ENCODE measurements around the gene MARCHF3. TPM values are rescaled to one million over a fixed set of nuclear protein-coding genes. Genes with fewer than 3 reads are reported as not detected.

MARCHF3 gene
- total RNA-seq, 1 experiment from 2014 or later: 4.3 TPM

DNA sequence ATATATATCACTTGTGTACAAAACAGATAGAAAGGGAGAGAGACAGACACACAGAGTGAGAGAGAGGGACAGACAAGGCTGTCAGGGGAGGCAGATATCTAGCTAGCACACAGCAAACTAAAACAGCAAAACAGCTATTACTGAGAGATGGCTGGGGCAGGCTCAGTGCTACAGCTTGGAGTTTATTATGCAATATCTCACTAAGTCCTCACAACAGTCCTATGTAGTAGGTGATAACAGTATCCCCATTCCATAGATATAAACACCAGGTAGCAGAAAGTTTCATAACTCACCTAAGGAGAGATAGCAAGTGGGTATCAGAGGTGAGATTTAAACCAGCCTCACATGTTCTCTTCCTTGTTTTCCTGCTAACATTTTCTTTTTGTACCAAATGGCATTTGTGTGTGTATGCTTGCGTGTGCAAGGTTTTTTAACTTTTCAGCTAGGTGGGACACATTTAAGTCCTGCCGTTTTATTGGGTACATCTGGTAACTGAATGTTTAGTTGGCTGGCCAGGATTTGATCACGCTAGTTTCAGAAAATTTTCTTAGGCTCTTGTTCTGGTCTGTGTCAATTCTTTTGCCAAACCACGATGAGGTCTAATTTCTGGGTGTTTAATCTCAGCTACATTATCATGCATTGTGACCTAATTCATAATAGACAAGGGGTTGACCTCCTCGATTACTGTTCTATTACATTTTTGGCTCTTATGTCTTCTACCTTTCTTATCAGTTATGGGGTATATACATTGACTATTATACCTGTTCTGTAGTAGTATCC, 148.3 kb downstream of the MARCHF3 start:
- DNase-seq (ENCODE audit: low read depth, low spot score): no peak
- in situ Hi-C loops (cut with HindIII; ENCODE audit: low pct_unique_long_range_greater_than_20kb, low sequenced_read_pairs): no loop called here

DNA sequence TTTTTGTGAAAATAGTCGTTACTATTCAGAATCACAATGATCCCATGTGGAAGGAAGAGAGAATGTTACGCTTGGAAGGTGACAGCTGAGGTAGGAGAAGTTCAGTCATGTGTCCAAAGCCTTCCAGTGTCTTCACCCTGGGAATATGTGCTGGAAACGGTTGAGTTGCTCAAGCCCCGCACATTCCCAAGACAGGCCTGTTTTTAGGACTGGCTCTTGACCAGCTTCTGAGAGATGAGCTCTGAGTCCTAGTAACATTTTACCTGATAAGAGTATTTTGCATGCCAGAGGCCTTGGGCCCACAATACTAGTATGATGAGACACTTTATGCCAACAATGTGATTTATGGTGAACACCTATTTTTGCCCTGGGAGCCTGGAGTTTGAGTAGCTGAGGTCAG, 151.7 kb downstream of the MARCHF3 start:
- in situ Hi-C loops (cut with HindIII; ENCODE audit: low pct_unique_long_range_greater_than_20kb, low sequenced_read_pairs): no loop called here
- DNase-seq (ENCODE audit: low read depth, low spot score): no peak

DNA sequence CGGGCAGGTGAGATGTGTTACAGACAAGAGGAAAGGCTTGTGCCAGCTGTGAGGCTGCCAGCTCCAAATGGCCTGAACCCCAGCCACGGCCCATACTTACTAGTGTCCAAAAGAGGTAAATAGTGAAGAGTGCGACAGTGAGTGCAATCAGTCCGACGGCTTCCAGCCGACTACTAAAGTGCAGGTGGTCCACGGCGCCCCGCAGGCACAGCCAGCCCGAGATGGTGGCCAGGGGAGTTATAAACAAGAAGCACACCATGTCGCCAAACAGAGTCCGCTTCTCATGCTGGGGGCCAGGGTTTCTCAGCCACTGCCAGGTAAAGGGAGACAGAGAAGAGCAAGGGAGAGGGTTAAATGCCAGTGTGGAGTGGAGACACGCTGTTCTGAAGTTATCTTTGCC, 152.3 kb downstream of the MARCHF3 start:
- in situ Hi-C loops (cut with HindIII; ENCODE audit: low pct_unique_long_range_greater_than_20kb, low sequenced_read_pairs): no loop called here
- no peak for DNase-seq (ENCODE audit: low read depth, low spot score)

DNA sequence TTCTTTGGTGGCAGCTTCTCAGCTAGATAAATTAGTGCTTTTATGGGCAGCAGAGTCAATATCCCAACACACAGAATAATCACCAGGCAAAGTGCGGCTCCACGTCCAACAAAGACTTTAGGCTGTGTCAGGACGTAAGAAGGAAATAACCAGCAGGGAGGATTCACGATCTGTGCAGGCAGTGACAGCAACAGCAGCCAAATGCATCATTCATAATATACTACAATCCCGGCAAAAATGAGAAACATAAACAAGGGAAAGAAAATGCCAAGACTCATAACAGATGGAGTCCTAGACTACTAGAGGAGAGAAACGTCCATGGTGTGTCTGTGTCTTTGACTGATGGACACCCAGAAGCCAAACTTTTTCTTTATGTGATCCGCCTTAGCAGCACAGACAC, 152.8 kb downstream of the MARCHF3 start:
- no peak for DNase-seq (ENCODE audit: low read depth, low spot score)
- in situ Hi-C loops (cut with HindIII; ENCODE audit: low pct_unique_long_range_greater_than_20kb, low sequenced_read_pairs): no loop called here

DNA sequence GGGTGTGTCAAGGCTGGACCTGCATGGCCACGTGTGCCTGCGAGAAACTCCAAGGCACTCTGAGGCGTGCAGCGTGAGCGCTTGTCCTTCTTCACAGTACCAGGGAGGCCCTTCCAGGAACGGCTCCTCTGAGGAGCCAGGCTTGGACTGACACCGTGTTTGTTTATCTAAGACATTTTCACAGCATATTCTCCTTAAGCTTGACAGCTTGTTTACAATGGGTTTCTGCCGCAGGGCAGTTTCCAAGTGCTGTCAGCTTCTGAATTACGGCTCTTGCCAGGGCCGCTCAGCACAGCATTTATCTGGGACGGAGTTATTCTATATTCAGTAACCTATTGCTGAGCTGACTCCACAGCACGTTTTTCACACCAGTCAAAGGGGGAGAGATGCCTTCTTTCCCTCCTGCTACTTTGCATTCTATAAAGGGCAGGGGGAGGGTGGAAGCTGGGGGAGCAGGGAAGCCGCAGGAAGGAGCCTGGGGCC, 155.0 kb downstream of the MARCHF3 start:
- in situ Hi-C loops (cut with HindIII; ENCODE audit: low pct_unique_long_range_greater_than_20kb, low sequenced_read_pairs): no loop called here
- DNase-seq (ENCODE audit: low read depth, low spot score): no peak

DNA sequence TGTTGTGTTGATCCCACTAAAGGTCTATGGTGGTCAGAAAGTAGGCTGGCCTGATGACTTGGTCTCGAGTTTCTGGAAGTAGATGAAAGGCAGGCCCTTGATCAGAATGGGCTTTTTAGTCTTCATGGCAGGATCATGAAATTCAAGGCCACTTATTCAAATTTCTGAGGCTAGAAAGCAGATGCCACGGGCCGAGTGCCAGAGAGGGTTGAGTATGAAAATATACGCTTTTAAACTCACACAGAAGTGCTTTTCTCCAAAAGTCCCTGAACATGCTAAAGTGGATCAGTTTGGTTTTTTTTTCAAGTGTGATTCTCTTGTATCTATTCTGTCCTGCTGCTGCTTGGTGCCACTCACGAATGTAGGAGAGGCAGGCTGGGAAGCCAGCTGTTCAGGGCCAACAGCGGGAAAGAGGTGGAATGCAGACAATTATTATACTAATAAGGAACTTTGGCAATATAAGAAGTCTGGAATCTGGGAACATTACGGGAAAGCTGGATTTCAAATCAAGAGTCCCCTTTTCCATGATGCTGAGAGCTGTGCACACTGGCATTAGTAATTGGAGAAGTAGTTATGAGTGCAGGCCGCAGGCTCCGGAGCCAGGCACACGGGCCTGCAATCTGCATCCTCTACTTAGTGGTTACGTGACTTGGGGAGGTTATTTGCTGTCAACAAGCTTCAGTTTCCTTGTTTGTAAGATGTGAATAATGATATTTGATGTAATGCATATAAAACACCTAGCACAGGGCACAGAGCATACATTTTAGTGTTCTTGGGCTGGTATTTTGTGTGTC, 157.6 kb downstream of the MARCHF3 start:
- in situ Hi-C loops (cut with HindIII; ENCODE audit: low pct_unique_long_range_greater_than_20kb, low sequenced_read_pairs): no loop called here
- no peak for DNase-seq (ENCODE audit: low read depth, low spot score)

DNA sequence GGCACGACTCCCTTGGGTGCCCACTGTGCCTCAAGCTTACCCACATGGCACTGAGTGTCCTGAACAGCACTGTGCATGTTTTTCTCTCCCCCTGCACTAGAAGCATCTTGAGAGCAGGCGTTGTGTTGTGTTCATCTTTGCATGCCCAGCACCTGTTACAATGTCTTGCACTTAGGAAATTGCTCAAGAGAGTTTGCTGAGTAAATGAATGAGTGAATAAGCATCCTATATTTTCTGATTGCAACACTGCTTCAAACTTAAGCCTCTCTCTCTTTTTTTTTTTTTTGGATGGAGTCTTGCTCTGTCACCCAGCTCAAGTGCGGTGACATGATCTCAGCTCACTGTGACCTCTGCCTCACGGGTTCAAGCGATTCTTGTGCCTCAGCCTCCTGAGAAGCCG, 158.9 kb downstream of the MARCHF3 start:
- in situ Hi-C loops (cut with HindIII; ENCODE audit: low pct_unique_long_range_greater_than_20kb, low sequenced_read_pairs): no loop called here
- no peak for DNase-seq (ENCODE audit: low read depth, low spot score)

DNA sequence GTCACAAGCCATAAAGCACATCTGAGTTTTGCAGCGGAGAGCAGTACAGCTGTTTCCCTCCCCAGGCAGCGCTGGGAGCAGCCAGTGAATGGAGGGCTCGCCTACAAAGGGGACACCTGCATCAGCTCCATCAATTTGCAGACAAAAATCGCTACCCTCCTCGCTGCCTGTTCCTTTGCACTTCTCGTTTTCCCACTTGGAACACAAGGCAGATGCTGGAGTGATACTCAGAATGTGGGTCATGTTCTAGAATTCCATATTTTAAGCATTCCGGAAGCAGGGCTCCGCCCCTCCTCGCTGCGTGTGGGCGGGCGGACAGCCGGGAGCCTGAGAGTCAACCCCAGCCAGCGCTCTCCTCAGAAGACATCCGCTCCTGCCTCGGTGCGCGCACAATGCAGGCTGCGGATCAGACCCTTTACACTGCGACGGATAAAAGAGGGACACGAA, 161.3 kb downstream of the MARCHF3 start:
- no peak for DNase-seq (ENCODE audit: low read depth, low spot score)
- in situ Hi-C loops (cut with HindIII; ENCODE audit: low pct_unique_long_range_greater_than_20kb, low sequenced_read_pairs): no loop called here

DNA sequence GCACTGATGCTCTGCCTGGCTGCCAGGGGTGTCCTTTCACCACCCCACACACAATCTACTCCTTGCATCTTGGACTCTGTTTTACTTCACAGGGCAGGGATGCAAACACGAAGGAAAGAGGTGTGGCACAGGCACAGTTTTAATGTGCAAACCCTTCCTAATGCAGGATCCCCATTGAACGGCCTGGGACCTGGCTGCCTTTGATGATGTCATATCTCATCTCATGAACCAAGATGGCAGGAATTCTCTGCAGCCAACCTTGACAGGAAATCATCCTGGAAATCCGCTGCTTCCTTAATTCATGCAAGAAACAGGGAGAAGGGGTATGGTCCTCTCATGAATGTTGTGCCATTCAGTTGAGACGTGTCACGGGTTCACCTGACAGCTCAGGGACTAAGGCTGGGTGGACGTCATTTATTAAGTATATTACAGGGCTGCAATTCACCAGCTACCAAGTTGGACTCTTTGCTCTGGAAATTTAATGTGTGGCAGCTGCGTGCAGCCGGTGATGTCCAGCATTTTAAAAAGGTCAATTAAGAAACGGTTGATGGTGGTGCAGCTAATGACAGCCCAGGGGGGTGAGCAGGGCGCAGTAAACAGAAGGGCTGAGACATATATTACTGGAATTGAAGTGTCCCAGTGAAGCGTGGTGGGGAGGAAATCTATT, 161.9 kb downstream of the MARCHF3 start:
- in situ Hi-C loops (cut with HindIII; ENCODE audit: low pct_unique_long_range_greater_than_20kb, low sequenced_read_pairs): no loop called here
- DNase-seq (ENCODE audit: low read depth, low spot score): no peak

DNA sequence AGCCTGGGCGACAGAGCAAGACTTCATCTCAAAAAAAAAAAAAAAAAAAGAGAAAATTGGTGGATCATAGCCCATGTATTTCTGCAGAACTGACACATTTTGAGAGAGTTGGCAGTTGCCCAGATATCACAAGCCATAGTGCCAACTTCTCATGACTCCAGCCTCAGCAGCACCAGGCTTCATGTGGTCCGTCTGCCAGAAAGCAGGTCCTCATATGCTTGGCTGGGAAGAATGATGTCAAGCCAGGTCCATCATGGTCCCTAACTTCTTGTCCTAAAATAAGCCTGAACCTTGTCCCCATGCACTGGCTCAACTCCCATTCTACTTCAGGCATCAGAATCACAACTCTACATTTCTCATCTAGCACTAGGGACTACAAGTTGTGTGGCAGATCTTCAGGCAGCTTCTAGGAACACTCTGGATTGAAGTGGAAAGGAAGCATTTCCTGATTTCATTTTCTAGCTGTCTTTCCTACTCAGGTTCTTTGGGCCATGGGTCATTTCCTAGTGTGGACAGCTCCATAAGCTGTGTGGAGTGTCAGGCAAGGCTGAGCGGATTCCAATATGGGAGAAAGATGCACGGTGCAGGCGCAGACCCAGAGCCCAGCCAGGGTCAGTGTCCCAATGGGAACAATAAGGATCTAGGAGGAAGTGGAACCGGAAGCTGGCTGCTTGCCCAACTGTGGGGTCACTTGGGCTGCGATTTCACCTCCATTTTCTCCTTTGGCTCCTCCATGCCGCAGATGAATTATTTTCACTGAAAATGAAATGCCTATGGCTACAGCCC, 163.3 kb downstream of the MARCHF3 start:
- no peak for DNase-seq (ENCODE audit: low read depth, low spot score)
- in situ Hi-C loops (cut with HindIII; ENCODE audit: low pct_unique_long_range_greater_than_20kb, low sequenced_read_pairs): no loop called here

DNA sequence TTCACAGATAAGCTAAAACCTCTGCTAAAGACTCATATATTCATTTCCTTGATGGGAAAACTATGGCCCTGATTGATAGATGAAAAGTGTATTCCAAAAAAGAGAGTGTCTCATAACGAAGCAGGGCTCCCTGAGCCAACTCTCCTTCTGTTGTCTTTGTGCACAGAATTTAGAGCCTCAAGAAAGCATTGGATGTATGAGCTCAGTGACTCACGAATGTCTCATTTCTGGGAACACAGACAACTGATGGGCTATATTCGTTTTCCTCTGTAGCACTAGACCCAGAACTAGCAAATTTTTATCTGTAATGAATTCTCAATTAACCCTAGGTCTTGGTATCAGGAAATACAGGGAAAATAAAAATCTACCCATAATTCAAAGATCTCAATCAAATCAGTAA, 165.1 kb downstream of the MARCHF3 start:
- no peak for DNase-seq (ENCODE audit: low read depth, low spot score)
- in situ Hi-C loops (cut with HindIII; ENCODE audit: low pct_unique_long_range_greater_than_20kb, low sequenced_read_pairs): no loop called here

DNA sequence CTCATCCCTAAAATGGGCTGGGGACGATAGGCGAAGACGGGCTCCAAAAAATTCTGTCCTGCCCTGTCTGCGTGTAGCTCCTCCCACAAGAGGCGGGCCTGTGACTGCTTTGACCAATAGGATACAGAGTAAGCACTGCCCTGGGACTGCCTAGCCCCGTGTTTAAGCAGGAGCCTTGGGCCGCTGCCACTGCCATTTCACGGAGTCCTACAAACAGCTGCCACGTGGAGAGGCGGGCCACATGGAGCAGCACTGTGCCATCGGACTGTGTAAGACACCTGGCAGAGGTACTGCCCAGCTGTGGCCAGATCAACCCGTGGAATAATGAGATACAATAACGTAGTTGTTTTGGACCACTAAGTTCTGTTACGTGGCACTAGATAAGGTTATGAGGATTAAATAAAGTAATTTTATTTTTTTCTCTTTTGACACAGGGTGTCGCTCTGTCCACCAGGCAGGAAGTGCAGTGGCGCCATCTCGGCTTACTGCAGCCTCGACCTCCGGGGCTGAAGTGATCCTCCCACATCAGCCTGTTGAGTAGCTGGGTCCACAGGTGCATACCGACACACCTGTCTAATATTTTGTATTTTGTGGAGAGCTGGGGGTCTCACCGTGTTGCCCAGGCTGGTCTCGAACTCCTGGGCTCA, 166.2 kb downstream of the MARCHF3 start:
- in situ Hi-C loops (cut with HindIII; ENCODE audit: low pct_unique_long_range_greater_than_20kb, low sequenced_read_pairs): no loop called here
- DNase-seq (ENCODE audit: low read depth, low spot score): no peak

DNA sequence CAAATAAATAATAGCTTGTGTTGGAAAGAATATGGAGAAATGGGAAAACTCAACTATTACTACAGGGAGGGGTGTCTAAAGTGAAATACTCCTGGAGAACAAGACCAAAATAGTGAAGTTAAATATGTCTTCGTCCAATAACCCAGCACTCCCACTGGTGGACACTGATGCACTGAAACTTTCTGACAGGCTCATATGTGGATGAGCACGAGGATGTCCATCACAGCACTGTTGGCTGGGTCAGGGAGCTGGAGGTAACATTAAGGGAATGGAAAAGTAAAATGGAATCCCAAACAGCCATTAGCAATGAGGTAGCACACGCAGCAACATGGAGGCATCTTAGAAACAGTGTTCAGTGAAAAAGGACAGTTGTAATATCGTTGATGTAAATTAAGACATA, 167.0 kb downstream of the MARCHF3 start:
- in situ Hi-C loops (cut with HindIII; ENCODE audit: low pct_unique_long_range_greater_than_20kb, low sequenced_read_pairs): no loop called here
- no peak for DNase-seq (ENCODE audit: low read depth, low spot score)

DNA sequence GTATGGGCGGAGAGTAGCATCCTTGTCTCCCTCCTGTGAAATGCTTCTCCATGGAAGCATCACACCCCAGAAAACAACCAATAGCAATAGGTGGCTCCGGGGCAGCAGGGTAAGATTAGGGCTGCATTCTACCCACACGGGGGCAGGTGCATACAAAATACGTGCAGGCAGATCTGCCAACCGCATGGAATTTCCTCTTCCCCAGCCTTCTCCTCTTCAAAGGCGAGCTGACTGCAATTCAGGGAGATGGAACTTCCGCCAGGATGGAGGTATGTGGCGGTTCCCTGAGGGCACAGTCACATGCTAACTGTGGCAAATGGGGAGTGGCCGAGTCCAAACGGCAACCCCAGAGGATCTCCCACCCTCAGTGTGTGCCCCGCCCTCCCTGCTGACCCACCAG, 171.9 kb downstream of the MARCHF3 start:
- in situ Hi-C loops (cut with HindIII; ENCODE audit: low pct_unique_long_range_greater_than_20kb, low sequenced_read_pairs): no loop called here
- no peak for DNase-seq (ENCODE audit: low read depth, low spot score)

DNA sequence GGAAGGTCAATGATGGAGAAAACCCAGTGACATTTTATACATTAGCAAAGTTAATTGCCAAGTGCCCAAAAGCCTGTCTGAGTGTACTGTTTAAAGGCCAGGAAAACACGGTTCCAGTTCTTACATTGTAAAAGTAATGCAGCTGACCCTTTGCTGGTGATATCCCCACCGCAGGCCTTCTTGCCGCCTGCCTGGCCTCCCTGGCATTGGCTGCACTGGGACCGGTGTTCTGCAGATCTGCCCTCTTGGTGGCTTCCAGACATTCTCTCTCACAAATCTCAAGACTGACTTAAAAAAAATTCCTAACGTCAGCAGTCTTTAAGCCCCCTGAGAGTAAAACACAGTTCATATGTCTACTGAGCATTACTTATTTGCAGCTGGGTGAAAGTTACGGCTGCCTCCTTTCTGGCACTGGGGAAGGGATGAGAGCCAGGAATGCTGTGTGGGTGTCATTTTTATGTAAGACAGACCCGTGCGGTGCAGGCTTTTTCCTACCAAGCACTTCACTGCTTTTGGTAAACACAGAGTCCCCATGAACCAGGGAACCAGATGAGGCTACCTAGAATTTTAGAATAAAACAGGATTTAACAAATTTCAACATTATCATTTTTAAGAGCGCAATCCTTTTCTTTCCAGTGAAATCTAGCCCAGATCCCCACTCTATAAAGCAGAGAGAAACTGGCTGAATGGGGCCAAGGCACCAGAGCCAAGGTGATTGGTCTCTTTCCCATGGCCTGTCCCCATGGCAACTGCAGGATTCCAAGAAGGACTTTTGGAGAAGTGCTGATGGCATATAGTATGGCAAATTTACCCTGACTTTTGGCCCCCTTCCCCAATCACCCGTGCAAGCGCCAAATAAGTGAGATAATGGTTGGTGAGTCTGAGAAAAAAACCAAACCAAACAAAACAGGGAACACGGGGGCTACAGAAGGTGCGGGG, 172.6 kb downstream of the MARCHF3 start:
- in situ Hi-C loops (cut with HindIII; ENCODE audit: low pct_unique_long_range_greater_than_20kb, low sequenced_read_pairs): no loop called here
- no peak for DNase-seq (ENCODE audit: low read depth, low spot score)

DNA sequence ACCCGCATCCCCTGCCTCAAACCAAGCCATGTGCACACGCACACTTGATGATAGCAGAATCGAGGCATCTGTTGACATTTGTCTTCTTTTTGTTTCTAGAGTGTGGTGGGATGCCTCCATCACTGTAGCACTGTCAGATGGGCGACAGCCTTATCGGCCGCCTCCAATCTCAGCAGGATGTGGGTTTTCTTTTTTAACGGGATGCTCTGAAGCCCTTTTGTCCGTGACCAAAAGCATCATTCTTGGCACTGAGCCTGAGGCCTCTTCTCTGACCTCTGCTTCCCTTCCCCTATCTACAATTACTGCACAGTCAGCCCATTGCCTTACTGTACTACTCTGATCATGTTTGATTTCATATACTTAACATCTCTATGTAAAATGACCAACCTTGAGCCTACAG, 175.1 kb downstream of the MARCHF3 start:
- in situ Hi-C loops (cut with HindIII; ENCODE audit: low pct_unique_long_range_greater_than_20kb, low sequenced_read_pairs): no loop called here
- no peak for DNase-seq (ENCODE audit: low read depth, low spot score)
